Endothelial cell of umbilical vein (primary cell): Measurements from ENCODE around the gene TK2. TPM values are rescaled to one million over a fixed set of nuclear protein-coding genes. Genes with fewer than 3 reads are reported as not detected.

ENCODE experiments used
- BruUV-seq: library from RNA; stranded (reverse); fragments of 400-500 nt; replicated peaks from 2 replicates; lab custom pipeline; 2021; lab: Mats Ljungman, UMichigan
- CTCF ChIA-PET: fragments of 300-600, 350-600 bp; sonication (Branson Sonifier 250); formaldehyde crosslinking; loops from one replicate; lab custom pipeline; 2021; ENCODE audit warnings: antibody characterized with exemption, inconsistent platforms; lab: Charles Lee
- POLR2A ChIA-PET: fragments of 300-600, 350-600 bp; sonication (Branson Sonifier 250); formaldehyde crosslinking; loops from one replicate; lab custom pipeline; 2021; ENCODE audit warnings: antibody characterized with exemption, inconsistent platforms; lab: Charles Lee
- DNase-seq: peaks from one replicate; pipeline ENCODE4 v3.0.0-alpha.2; 2011; ENCODE audit warnings: low read depth, low spot score
- FAIRE-seq: peaks from 2 replicates; lab custom pipeline; 2011; peaks lifted over from hg19 to GRCh38; lab: Jason Lieb, UNC
- H2AFZ ChIP-seq: 2 replicates; pipeline ENCODE4 v1.6.0; 2012; ENCODE audit warnings: low read depth, low read length, control low read depth, inconsistent platforms
- H3K27ac ChIP-seq: 2 replicates; pipeline ENCODE4 v1.5.1; 2011; ENCODE audit warnings: low read depth, mild to moderate bottlenecking, control low read depth, low read length, moderate library complexity; ENCODE audit not compliant: insufficient read depth
- H3K27me3 ChIP-seq, 2 experiments: 2 replicates each; pipeline versions ENCODE4 v1.6.0 to v1.6.1; 2011; ENCODE audit warnings: low read length in 2 of 2, mixed read lengths in 1 of 2; ENCODE audit not compliant: control insufficient read depth in 2 of 2, insufficient read depth in 2 of 2
- H3K36me3 ChIP-seq, 2 experiments: 2 replicates in 1 of 2; 3 replicates in 1 of 2; pipeline ENCODE4 v1.5.1; 2011; ENCODE audit warnings: low read length in 2 of 2, mild to moderate bottlenecking in 1 of 2, moderate library complexity in 1 of 2; ENCODE audit not compliant: control insufficient read depth in 2 of 2, insufficient read depth in 2 of 2; ENCODE audit errors: extremely low read depth in 1 of 2
- H3K4me1 ChIP-seq: 3 replicates; pipeline ENCODE4 v1.5.1; 2011; ENCODE audit warnings: mild to moderate bottlenecking, low read length; ENCODE audit not compliant: control insufficient read depth, insufficient read depth; ENCODE audit errors: extremely low read depth
- H3K4me2 ChIP-seq: 2 replicates; pipeline ENCODE4 v1.6.1; 2011; ENCODE audit warnings: low read length, control low read depth, mixed read lengths; ENCODE audit not compliant: insufficient read depth
- H3K4me3 ChIP-seq, 3 experiments: fragments of 200-600 bp in 1 of 3; sonication (generic), shearing (Covaris generic) in 1 of 3; replicated peaks in 1 of 3; 2 replicates each; pipeline ENCODE4 v1.5.1; 2011 to 2016; ENCODE audit warnings: control low read depth in 3 of 3, low read length in 3 of 3, mild to moderate bottlenecking in 2 of 3, inconsistent platforms in 1 of 3, low read depth in 1 of 3, moderate library complexity in 1 of 3; ENCODE audit not compliant: insufficient read depth in 1 of 3
- H3K79me2 ChIP-seq: 2 replicates; pipeline ENCODE4 v1.6.0; 2012; ENCODE audit warnings: low read length, inconsistent platforms; ENCODE audit not compliant: control insufficient read depth, insufficient read depth
- H3K9ac ChIP-seq: replicated peaks from 2 replicates; pipeline ENCODE3; 2011; ENCODE audit warnings: low read length, control low read depth; ENCODE audit not compliant: insufficient read depth; ENCODE audit errors: extremely low read depth
- H3K9me1 ChIP-seq: replicated peaks from 3 replicates; pipeline ENCODE4 v1.6.0; 2011; ENCODE audit warnings: mild to moderate bottlenecking, low read length; ENCODE audit not compliant: control insufficient read depth, insufficient read depth; ENCODE audit errors: extremely low read depth
- H3K9me3 ChIP-seq: replicated peaks from 2 replicates; pipeline ENCODE4 v1.5.1; 2012; ENCODE audit warnings: low read length, inconsistent platforms; ENCODE audit not compliant: control insufficient read depth, insufficient read depth
- H4K20me1 ChIP-seq: replicated peaks from 2 replicates; pipeline ENCODE3; 2011; ENCODE audit warnings: mild to moderate bottlenecking, low read length; ENCODE audit not compliant: control insufficient read depth, insufficient read depth; ENCODE audit errors: extremely low read depth
- CTCF ChIP-seq, 2 donors: IDR thresholded peaks; 1 replicate in 1 of 2; 2 replicates in 1 of 2; pipeline ENCODE4 v1.5.1; 2011; ENCODE audit warnings: low read length in 2 of 2, mild to moderate bottlenecking in 2 of 2, moderate library complexity in 2 of 2, control low read depth in 1 of 2, inconsistent platforms in 1 of 2, low read depth in 1 of 2; ENCODE audit not compliant: insufficient read depth in 1 of 2; ENCODE audit errors: extremely low read depth in 1 of 2
- EZH2 ChIP-seq: IDR thresholded peaks from 2 replicates; pipeline ENCODE4 v1.6.1; 2012; ENCODE audit warnings: borderline replicate concordance, low read depth, mild to moderate bottlenecking, moderate library complexity, low read length, inconsistent platforms; ENCODE audit not compliant: severe bottlenecking
- FOS ChIP-seq: IDR thresholded peaks from 2 replicates; pipeline ENCODE4 v1.6.1; 2011; ENCODE audit warnings: mild to moderate bottlenecking, low read length, moderate library complexity, borderline replicate concordance; ENCODE audit not compliant: insufficient read depth
- GATA2 ChIP-seq: IDR thresholded peaks from 2 replicates; pipeline ENCODE4 v1.7.0; 2011; ENCODE audit warnings: low read depth, mild to moderate bottlenecking, moderate library complexity, mixed read lengths, low read length; ENCODE audit not compliant: insufficient read length, insufficient read depth
- JUN ChIP-seq: IDR thresholded peaks from 2 replicates; pipeline ENCODE4 v1.6.1; 2011; ENCODE audit warnings: borderline replicate concordance, low read depth; ENCODE audit not compliant: insufficient read length, insufficient read depth
- MAX ChIP-seq: IDR thresholded peaks from 2 replicates; pipeline ENCODE4 v1.6.1; 2011; ENCODE audit not compliant: insufficient read depth, insufficient read length
- MYC ChIP-seq: IDR thresholded peaks from one replicate; pipeline ENCODE4 v1.6.1; 2011; ENCODE audit warnings: mild to moderate bottlenecking, low read depth, low read length
- POLR2A ChIP-seq: IDR thresholded peaks from 2 replicates; pipeline ENCODE4 v1.6.1; 2012; ENCODE audit warnings: low read depth, mild to moderate bottlenecking, control low read depth, low read length
- POLR2AphosphoS5 ChIP-seq: IDR thresholded peaks from 2 replicates; pipeline ENCODE4 v1.6.1; 2012; ENCODE audit warnings: low read depth, mild to moderate bottlenecking, control low read depth, low read length, moderate library complexity; ENCODE audit not compliant: insufficient read depth
- dilution Hi-C: fragments of 300-500 bp; cut with MboI; formaldehyde crosslinking; loops from one replicate; pipeline ENCODE4 v1.15.0; 2019; ENCODE audit warnings: low sequenced_read_pairs; ENCODE audit not compliant: extremely low pct_ligation_motif_present
- intact Hi-C: fragments of 100-400 bp; cut with micrococcal nuclease; formaldehyde crosslinking; loops from one replicate; pipeline ENCODE4 v1.10.0; 2022
- polyA plus RNA-seq, 4 experiments: library from polyadenylated mRNA; depleted of rRNA in 3 of 4; stranded (reverse) in 3 of 4; unstranded in 1 of 4; fragments of >200 nt; gene quantifications; 2 replicates each; pipeline versions ENCODE4 v1.2.1 to v1.2.3, GENCODE V29; 2011 to 2012; ENCODE audit warnings: missing spikeins in 1 of 4
- total RNA-seq: library from RNA; stranded (reverse); gene quantifications from 2 replicates; pipeline ENCODE4 v1.2.3, GENCODE V29; 2021

TK2 gene
- total and polyA plus RNA-seq, 2 donors (not counting 3 experiments of a cell fraction or from before 2014, with no cell fraction given): 12.1 to 25.2 TPM

- dilution Hi-C loops: no loop called here
- Histone ChIP-seq H2AFZ (no peak overlapping the region), H3K79me2 (peaks cover 43% of the 10 kb centered on the region), H3K27me3 (no peaks in the 10 kb centered on the region), H3K9me1 (no peaks in the 10 kb centered on the region), H3K4me2 (peak overlapping the region; percentile 94), H3K4me1 (peaks cover 32% of the 10 kb centered on the region), H3K4me3 (peak overlapping the region; percentile 13 to 65 (median 57)), H4K20me1 (no peaks in the 10 kb centered on the region), H3K27ac (peak overlapping the region; percentile 0), H3K36me3 (no peaks in the 10 kb centered on the region), H3K9ac (peak overlapping the region; percentile 41), H3K9me3 (no peaks in the 10 kb centered on the region)
- no TSS peak for BruUV-seq
- FAIRE-seq (peak; percentile 60), DNase-seq (peak; percentile 14)
- intact Hi-C loops: loop anchor here (2.0 kb wide), 2 partner anchors 36 to 52 kb away; partner anchors contain the start of gene CMTM3
- ChIA-PET CTCF (interaction anchor here (1.3 to 4.2 kb wide), 6 partner anchors 10 to 55 kb away, joined by 3 to 15 read pairs (median 7); no protein-coding TSS in a partner anchor), POLR2A (no interaction called here)
- no peak for TF ChIP-seq CTCF (IDR thresholded peaks at IDR 0.05; ENCODE audit: extremely low read depth in 1 of 2, insufficient read depth in 1 of 2, low read depth in 1 of 2, low read length in 2 of 2)
- TF ChIP-seq GATA2: no peak
- no peak for TF ChIP-seq EZH2
- TF ChIP-seq POLR2AphosphoS5: no peak
- TF ChIP-seq FOS: no peak
- TF ChIP-seq MYC: no peak
- no peak for TF ChIP-seq JUN
- no peak for TF ChIP-seq MAX
- TF ChIP-seq POLR2A: no peak
These were observed 3.3 kb upstream of the TK2 start for GRCh38 chr16:66553223-66553622.
